H1 (cell line): ENCODE measurements around the gene MYO5B. TPM values are rescaled to one million over a fixed set of nuclear protein-coding genes. Genes with fewer than 3 reads are reported as not detected.

Experiments used
- CTCF ChIA-PET: fragments of 300-600 bp; sonication (Branson Sonifier 250); formaldehyde crosslinking; loops from one replicate; lab custom pipeline; 2021; ENCODE audit not compliant: partially characterized antibody; lab: Charles Lee
- POLR2A ChIA-PET: fragments of 300-600 bp; sonication (Branson Sonifier 250); formaldehyde crosslinking; loops from one replicate; lab custom pipeline; 2021; ENCODE audit warnings: inconsistent platforms; ENCODE audit not compliant: partially characterized antibody; lab: Charles Lee
- DNase-seq, 2 experiments: peaks; one replicate each; pipeline versions ENCODE4 v3.0.0 to v3.0.0-alpha.2; 2010 to 2022; ENCODE audit warnings: low spot score in 2 of 2, low read depth in 1 of 2, mixed read lengths in 1 of 2
- FAIRE-seq: peaks from 2 replicates; lab custom pipeline; 2011; peaks lifted over from hg19 to GRCh38; lab: Jason Lieb, UNC
- H2AFZ ChIP-seq: 2 replicates; pipeline ENCODE4 v1.8.1; 2012; ENCODE audit warnings: low read length, inconsistent platforms
- H2AK5ac ChIP-seq: 2 replicates; pipeline ENCODE4 v1.6.1; 2013; ENCODE audit warnings: low read depth, low read length
- H2BK120ac ChIP-seq: replicated peaks from 2 replicates; pipeline ENCODE3; 2013; ENCODE audit warnings: low read depth, low read length, inconsistent platforms
- H2BK12ac ChIP-seq: 2 replicates; pipeline ENCODE4 v1.6.1; 2013; ENCODE audit warnings: low read depth, low read length
- H2BK15ac ChIP-seq: 2 replicates; pipeline ENCODE4 v1.6.1; 2013; ENCODE audit warnings: low read length
- H2BK20ac ChIP-seq: 2 replicates; pipeline ENCODE4 v1.6.1; 2013; ENCODE audit warnings: low read length
- H2BK5ac ChIP-seq: 2 replicates; pipeline ENCODE4 v1.6.1; 2013; ENCODE audit warnings: low read depth, low read length
- H3K14ac ChIP-seq: 2 replicates; pipeline ENCODE4 v1.6.1; 2013; ENCODE audit warnings: inconsistent platforms; ENCODE audit not compliant: insufficient read length
- H3K18ac ChIP-seq: 2 replicates; pipeline ENCODE4 v1.6.1; 2013; ENCODE audit warnings: low read length; ENCODE audit errors: extremely low read depth
- H3K23ac ChIP-seq: 2 replicates; pipeline ENCODE4 v1.6.1; 2013; ENCODE audit warnings: inconsistent platforms; ENCODE audit not compliant: insufficient read length
- H3K23me2 ChIP-seq: 2 replicates; pipeline ENCODE4 v1.6.1; 2013; ENCODE audit warnings: low read depth, low read length
- H3K27ac ChIP-seq: 2 replicates; pipeline ENCODE4 v1.6.1; 2011; ENCODE audit warnings: low read depth, low read length, inconsistent platforms
- H3K27me3 ChIP-seq, 4 experiments: replicated peaks in 1 of 4; 1 replicate in 1 of 4; 2 replicates in 3 of 4; pipeline versions ENCODE4 v1.6.1 to v1.8.1; 2011 to 2013; ENCODE audit warnings: low read length in 3 of 4, mild to moderate bottlenecking in 3 of 4, inconsistent platforms in 2 of 4, mixed read lengths in 2 of 4, moderate library complexity in 1 of 4; ENCODE audit not compliant: control insufficient read depth in 3 of 4, insufficient read depth in 3 of 4; ENCODE audit errors: extremely low read depth in 1 of 4
- H3K36me3 ChIP-seq, 4 experiments: 2 replicates each; pipeline versions ENCODE4 v1.6.1 to v1.8.1; 2011 to 2013; ENCODE audit warnings: mild to moderate bottlenecking in 4 of 4, low read length in 3 of 4, moderate library complexity in 2 of 4, control low read depth in 1 of 4, inconsistent platforms in 1 of 4; ENCODE audit not compliant: insufficient read depth in 4 of 4, control insufficient read depth in 2 of 4
- H3K4ac ChIP-seq: replicated peaks from 2 replicates; pipeline ENCODE3; 2013; ENCODE audit warnings: low read length, low read depth, mixed read lengths, inconsistent platforms; ENCODE audit not compliant: insufficient read length
- H3K4me1 ChIP-seq, 4 experiments: replicated peaks in 1 of 4; 1 replicate in 1 of 4; 2 replicates in 3 of 4; pipeline versions ENCODE4 v1.6.1 to v1.8.1; 2011 to 2013; ENCODE audit warnings: low read length in 3 of 4, inconsistent platforms in 2 of 4, mixed read lengths in 1 of 4; ENCODE audit not compliant: insufficient read depth in 4 of 4, control insufficient read depth in 3 of 4
- H3K4me2 ChIP-seq, 2 experiments: 2 replicates each; pipeline versions ENCODE4 v1.6.1 to v1.8.1; 2011 to 2013; ENCODE audit warnings: low read depth in 2 of 2, low read length in 2 of 2, control low read depth in 1 of 2, inconsistent platforms in 1 of 2, mild to moderate bottlenecking in 1 of 2; ENCODE audit not compliant: insufficient read depth in 1 of 2
- H3K4me3 ChIP-seq, 4 experiments: fragments of 200-600, 300-600 bp in 1 of 4; sonication (generic), shearing (Covaris generic), sonication (Bioruptor Twin) in 1 of 4; 2 replicates each; pipeline versions ENCODE4 v1.5.1 to v1.8.1; 2011 to 2016; ENCODE audit warnings: low read length in 4 of 4, low read depth in 3 of 4, control low read depth in 2 of 4, inconsistent platforms in 2 of 4, mild to moderate bottlenecking in 2 of 4, mixed read lengths in 1 of 4, moderate library complexity in 1 of 4; ENCODE audit not compliant: insufficient read depth in 2 of 4; ENCODE audit errors: extremely low read depth in 1 of 4
- H3K56ac ChIP-seq: replicated peaks from 2 replicates; pipeline ENCODE3; 2013; ENCODE audit warnings: low read depth, mild to moderate bottlenecking, mixed read lengths, low read length, inconsistent platforms; ENCODE audit not compliant: insufficient read length
- H3K79me1 ChIP-seq: 2 replicates; pipeline ENCODE4 v1.6.1; 2013; ENCODE audit warnings: low read depth, low read length, control low read depth
- H3K79me2 ChIP-seq, 2 experiments: 2 replicates each; pipeline versions ENCODE4 v1.6.1 to v1.8.1; 2012 to 2013; ENCODE audit warnings: low read length in 2 of 2, mild to moderate bottlenecking in 2 of 2, inconsistent platforms in 1 of 2; ENCODE audit not compliant: insufficient read depth in 2 of 2, control insufficient read depth in 1 of 2
- H3K9ac ChIP-seq, 4 experiments: replicated peaks in 1 of 4; 1 replicate in 1 of 4; 2 replicates in 3 of 4; pipeline versions ENCODE4 v1.6.1 to v1.8.1; 2011 to 2013; ENCODE audit warnings: low read depth in 3 of 4, low read length in 3 of 4, control low read depth in 2 of 4, mild to moderate bottlenecking in 2 of 4, moderate library complexity in 2 of 4, inconsistent platforms in 1 of 4; ENCODE audit errors: extremely low read depth in 1 of 4
- H3K9me3 ChIP-seq, 2 experiments: 2 replicates each; pipeline versions ENCODE4 v1.6.1 to v1.8.1; 2012 to 2013; ENCODE audit warnings: mild to moderate bottlenecking in 2 of 2, moderate library complexity in 2 of 2, control low read depth in 1 of 2, inconsistent platforms in 1 of 2, low read depth in 1 of 2, low read length in 1 of 2, mixed read lengths in 1 of 2; ENCODE audit not compliant: insufficient read depth in 2 of 2
- H4K20me1 ChIP-seq, 2 experiments: replicated peaks in 1 of 2; 2 replicates each; pipeline versions ENCODE3 to v1.8.1; 2011 to 2013; ENCODE audit warnings: inconsistent platforms in 2 of 2, low read length in 2 of 2, mild to moderate bottlenecking in 1 of 2; ENCODE audit not compliant: insufficient read depth in 2 of 2, control insufficient read depth in 1 of 2
- H4K5ac ChIP-seq: 2 replicates; pipeline ENCODE4 v1.6.1; 2013; ENCODE audit warnings: low read length, low read depth, mixed read lengths, inconsistent platforms; ENCODE audit not compliant: insufficient read length
- H4K8ac ChIP-seq: 2 replicates; pipeline ENCODE4 v1.8.0; 2013; ENCODE audit warnings: mild to moderate bottlenecking, moderate library complexity, low read length, inconsistent platforms; ENCODE audit not compliant: insufficient read depth; ENCODE audit errors: extremely low read depth
- H4K91ac ChIP-seq: replicated peaks from 2 replicates; pipeline ENCODE3; 2013; ENCODE audit warnings: low read length, mixed read lengths, inconsistent platforms; ENCODE audit not compliant: insufficient read length
- CBX5 ChIP-seq: fragments of 300-800, 300-1000 bp; sonication (generic); IDR thresholded peaks from 2 replicates; pipeline ENCODE4 v1.7.1; 2016; ENCODE audit warnings: antibody characterized with exemption, low read length, low read depth
- CBX8 ChIP-seq: fragments of 300-800, 300-1000 bp; sonication (generic); IDR thresholded peaks from 2 replicates; pipeline ENCODE4 v1.7.1; 2016; ENCODE audit warnings: low read depth, low read length, borderline replicate concordance
- E2F6 ChIP-seq: IDR thresholded peaks from 2 replicates; pipeline ENCODE4 v1.6.1; 2012; ENCODE audit warnings: inconsistent platforms
- EGR1 ChIP-seq: IDR thresholded peaks from 2 replicates; pipeline ENCODE4 v1.6.1; 2011; ENCODE audit warnings: low read depth, low read length, borderline replicate concordance
- KDM1A ChIP-seq: fragments of 200-600, 300-600 bp; sonication (generic); IDR thresholded peaks from 2 replicates; pipeline ENCODE4 v1.7.1; 2016; ENCODE audit warnings: mild to moderate bottlenecking, low read length, borderline replicate concordance
- PHF8 ChIP-seq: fragments of 200-600 bp; sonication (generic); conservative IDR thresholded peaks from 2 replicates; pipeline ENCODE4 v1.7.1; 2012; ENCODE audit warnings: low read depth, mild to moderate bottlenecking, inconsistent platforms, low read length, moderate library complexity
- SAP30 ChIP-seq: fragments of 300-600 bp; sonication (generic); IDR thresholded peaks from 2 replicates; pipeline ENCODE4 v1.7.1; 2012; ENCODE audit warnings: low read length, moderate library complexity, mild to moderate bottlenecking, inconsistent platforms; ENCODE audit not compliant: insufficient read depth, insufficient replicate concordance
- TAF1 ChIP-seq: IDR thresholded peaks from 2 replicates; pipeline ENCODE4 v1.6.1; 2011; ENCODE audit warnings: mild to moderate bottlenecking, low read depth, low read length
- WGBS, 2 experiments: shearing (Covaris generic) in 1 of 2; methylation state at CpG; one replicate each; pipeline versions ENCODE4 v1.1.6 to v1.1.7; 2013 to 2015; ENCODE audit warnings: low lambda C conversion rate in 2 of 2, mixed read lengths in 2 of 2, inconsistent platforms in 1 of 2, low coverage in 1 of 2, missing lambda C conversion rate in 1 of 2; ENCODE audit not compliant: insufficient replicate concordance in 2 of 2, insufficient coverage in 1 of 2, insufficient read length in 1 of 2; ENCODE audit errors: extremely low coverage in 1 of 2, missing lambda C conversion rate in 1 of 2; 5-methylcytosine and 5-hydroxymethylcytosine counted together
- polyA plus RNA-seq, 7 experiments: library from polyadenylated mRNA; depleted of rRNA in 3 of 7; stranded (reverse) in 5 of 7; unstranded in 2 of 7; fragments of >200 nt in 5 of 7; fragments of 200-250 nt in 2 of 7; gene quantifications; 1 replicate in 5 of 7; 2 replicates in 1 of 7; 4 replicates in 1 of 7; pipeline versions ENCODE4 v1.2.1 to v1.2.3, GENCODE V29; 2011 to 2013; ENCODE audit warnings: missing spikeins in 2 of 7, mixed read lengths in 2 of 7
- total RNA-seq: library from RNA; stranded (reverse); fragmentation: NEBNext Ultra II Directional; extraction: Animal tissue kit (Norgen Biotek cat#: 25700); gene quantifications from 2 replicates; pipeline ENCODE4 v1.2.1, GENCODE V29; 2021
- TF ChIP-seq, protein P1 (sequence below), 3 experiments: IDR thresholded peaks; 1 replicate in 2 of 3; 2 replicates in 1 of 3; pipeline versions ENCODE4 v1.5.1 to v1.6.1; 2011; ENCODE audit warnings: low read length in 3 of 3, mild to moderate bottlenecking in 3 of 3, inconsistent platforms in 2 of 3, low read depth in 1 of 3, moderate library complexity in 1 of 3; ENCODE audit not compliant: insufficient read depth in 1 of 3; ENCODE audit errors: control extremely low read depth in 1 of 3

MYO5B gene
- total and polyA plus RNA-seq, 2 of the 8 experiments (the other 6 are each of a cell fraction or from before 2014, with no cell fraction given): 6.4 to 7.7 TPM

DNA sequence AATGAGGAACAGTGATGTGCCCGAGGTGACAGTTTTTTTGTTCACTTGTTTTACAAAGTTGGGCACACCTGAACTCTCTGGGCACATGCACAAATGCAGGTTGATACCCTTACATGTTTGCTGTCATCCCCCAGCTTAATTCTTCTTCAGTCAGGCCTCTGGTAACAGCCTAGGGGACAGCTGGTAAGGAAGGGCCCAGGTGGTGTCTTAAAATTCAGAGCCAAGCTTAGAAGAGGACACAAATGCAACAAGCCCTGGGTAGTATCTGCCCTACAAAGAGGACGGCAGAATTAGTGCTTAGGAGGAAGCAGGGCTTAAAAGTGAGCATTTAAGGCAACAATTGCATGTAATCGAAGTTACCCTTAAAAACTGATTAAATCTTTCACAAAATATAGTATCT, 209.7 kb downstream of the MYO5B start:
- no peak overlapping the region for H3K23ac ChIP-seq
- ChIA-PET CTCF (interaction anchor here (1.0 to 1.6 kb wide), 6 partner anchors 25 to 372 kb away, joined by 3 to 4 read pairs (median 4); no protein-coding TSS in a partner anchor), POLR2A (no interaction called here)
- no peak overlapping the region for H2AK5ac ChIP-seq
- no peaks in the 10 kb centered on the region for H3K27me3 ChIP-seq
- no peak overlapping the region for H3K4me2 ChIP-seq
- no peak overlapping the region for H3K14ac ChIP-seq
- peaks cover 5 to 20% (median 12%) of the 10 kb centered on the region in 4 experiments for H3K4me1 ChIP-seq
- H2BK12ac ChIP-seq: no peak overlapping the region
- no peak overlapping the region for H3K9ac ChIP-seq
- no peak overlapping the region for H3K56ac ChIP-seq
- no peak overlapping the region for H4K5ac ChIP-seq
- no peak overlapping the region for H2BK15ac ChIP-seq
- no peaks in the 10 kb centered on the region for H3K36me3 ChIP-seq
- H3K9me3 ChIP-seq: no peaks in the 10 kb centered on the region
- no peak overlapping the region for H3K4me3 ChIP-seq
- no peaks in the 10 kb centered on the region for H3K79me1 ChIP-seq
- H2AFZ ChIP-seq: no peak overlapping the region
- no peak overlapping the region for H3K18ac ChIP-seq
- H3K27ac ChIP-seq: no peak overlapping the region
- DNase-seq: no peak
- no peak overlapping the region for H3K4ac ChIP-seq
- no peak overlapping the region for H2BK120ac ChIP-seq
- no peaks in the 10 kb centered on the region for H3K79me2 ChIP-seq
- no peaks in the 10 kb centered on the region for H4K20me1 ChIP-seq
- H2BK20ac ChIP-seq: 0 out of 2 replicates have a peak overlapping the region, but pooled peaks have one; percentile 44
- H4K91ac ChIP-seq: no peak overlapping the region
- no peaks in the 10 kb centered on the region for H3K23me2 ChIP-seq
- H4K8ac ChIP-seq: no peak overlapping the region
- WGBS, 2 experiments: 85% methylated on average over 3 of the region's 3 CpGs; no CpG with 5 or more reads in 1 of the 2 experiments
- FAIRE-seq: no peak
- H2BK5ac ChIP-seq: no peak overlapping the region
- TF ChIP-seq CBX8 (no peak), CBX5 (no peak), E2F6 (no peak), SAP30 (no peak), KDM1A (no peak), TAF1 (no peak), EGR1 (no peak), PHF8 (no peak)
- TF ChIP-seq, protein P1, sequence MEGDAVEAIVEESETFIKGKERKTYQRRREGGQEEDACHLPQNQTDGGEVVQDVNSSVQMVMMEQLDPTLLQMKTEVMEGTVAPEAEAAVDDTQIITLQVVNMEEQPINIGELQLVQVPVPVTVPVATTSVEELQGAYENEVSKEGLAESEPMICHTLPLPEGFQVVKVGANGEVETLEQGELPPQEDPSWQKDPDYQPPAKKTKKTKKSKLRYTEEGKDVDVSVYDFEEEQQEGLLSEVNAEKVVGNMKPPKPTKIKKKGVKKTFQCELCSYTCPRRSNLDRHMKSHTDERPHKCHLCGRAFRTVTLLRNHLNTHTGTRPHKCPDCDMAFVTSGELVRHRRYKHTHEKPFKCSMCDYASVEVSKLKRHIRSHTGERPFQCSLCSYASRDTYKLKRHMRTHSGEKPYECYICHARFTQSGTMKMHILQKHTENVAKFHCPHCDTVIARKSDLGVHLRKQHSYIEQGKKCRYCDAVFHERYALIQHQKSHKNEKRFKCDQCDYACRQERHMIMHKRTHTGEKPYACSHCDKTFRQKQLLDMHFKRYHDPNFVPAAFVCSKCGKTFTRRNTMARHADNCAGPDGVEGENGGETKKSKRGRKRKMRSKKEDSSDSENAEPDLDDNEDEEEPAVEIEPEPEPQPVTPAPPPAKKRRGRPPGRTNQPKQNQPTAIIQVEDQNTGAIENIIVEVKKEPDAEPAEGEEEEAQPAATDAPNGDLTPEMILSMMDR (IDR thresholded peaks at IDR 0.05; ENCODE audit: control extremely low read depth in 1 of 3, insufficient read depth in 1 of 3, low read depth in 1 of 3, low read length in 3 of 3): no peak
